HepG2 (cell line): ENCODE data around the gene NUP85. TPM values are rescaled to one million over a fixed set of nuclear protein-coding genes. Genes with fewer than 3 reads are reported as not detected.

Experiments used
- ARNTL ChIP-seq: sonication (generic); formaldehyde crosslinking; IDR thresholded peaks from 2 replicates; pipeline ENCODE4 v1.4.0; 2020; ENCODE audit warnings: mild to moderate bottlenecking, missing genetic modification reagents
- ATAD3A ChIP-seq: sonication (generic); formaldehyde crosslinking; IDR thresholded peaks from 2 replicates; pipeline ENCODE4 v1.4.0; 2020; ENCODE audit warnings: missing genetic modification reagents
- FIP1L1 ChIP-seq: fragments of 200-400 bp; formaldehyde crosslinking; IDR thresholded peaks from 2 replicates; pipeline ENCODE4 v1.6.1; 2018; ENCODE audit warnings: low read depth, mild to moderate bottlenecking, low read length, moderate library complexity, borderline replicate concordance; ENCODE audit not compliant: insufficient read depth
- HCFC1 ChIP-seq: fragments of 150-350 bp; IDR thresholded peaks from 2 replicates; pipeline ENCODE4 v1.6.1; 2014; ENCODE audit warnings: low read depth, low read length
- HOXA5 ChIP-seq: sonication (generic); formaldehyde crosslinking; IDR thresholded peaks from 2 replicates; pipeline ENCODE4 v1.4.0; 2020; ENCODE audit warnings: missing genetic modification reagents
- SSRP1 ChIP-seq: IDR thresholded peaks from 2 replicates; pipeline ENCODE4 v1.6.1; 2016; ENCODE audit warnings: control low read depth
- ZNF224 ChIP-seq: sonication (generic); formaldehyde crosslinking; IDR thresholded peaks from 2 replicates; pipeline ENCODE4 v1.5.0; 2020; ENCODE audit warnings: mild to moderate bottlenecking, missing genetic modification reagents
- ZNF235 ChIP-seq: sonication (generic); formaldehyde crosslinking; IDR thresholded peaks from 2 replicates; pipeline ENCODE4 v1.8.1; 2023; ENCODE audit warnings: mild to moderate bottlenecking, missing genetic modification reagents, borderline replicate concordance
- ZSCAN9 ChIP-seq: IDR thresholded peaks from 2 replicates; pipeline ENCODE4 v1.6.1; 2016; ENCODE audit warnings: borderline replicate concordance
- polyA plus RNA-seq, 8 experiments: library from polyadenylated mRNA; depleted of rRNA in 3 of 8; stranded (reverse) in 7 of 8; unstranded in 1 of 8; fragments of >200 nt; fragmentation: Illumina TruSeq in 4 of 8; extraction: Trizol in 4 of 8; gene quantifications; 2 replicates each; pipeline versions ENCODE4 v1.2.1 to v1.2.3, GENCODE V29; 2011 to 2016; ENCODE audit warnings: low read depth in 4 of 8, missing spikeins in 1 of 8, mixed read lengths in 1 of 8; ENCODE audit not compliant: insufficient read depth in 1 of 8
- total RNA-seq, 5 experiments: library from RNA; depleted of rRNA; stranded (reverse); fragments of >200 nt; fragmentation: Illumina TruSeq; extraction: Trizol; gene quantifications; 2 replicates each; pipeline ENCODE4 v1.2.3, GENCODE V29; 2016; ENCODE audit warnings: low read depth in 1 of 5
- TF ChIP-seq, protein P1 (sequence below): sonication (generic); formaldehyde crosslinking; IDR thresholded peaks from 2 replicates; pipeline ENCODE4 v1.4.0; 2020; ENCODE audit warnings: low read depth, missing genetic modification reagents
- TF ChIP-seq, protein P2 (sequence below): sonication (generic); formaldehyde crosslinking; IDR thresholded peaks from 2 replicates; pipeline ENCODE4 v1.4.0; 2020; ENCODE audit warnings: missing genetic modification reagents
- TF ChIP-seq, protein P3 (sequence below): sonication (generic); formaldehyde crosslinking; IDR thresholded peaks from 2 replicates; pipeline ENCODE4 v1.9.0; 2021; ENCODE audit warnings: mild to moderate bottlenecking, missing genetic modification reagents
- TF ChIP-seq, protein P4 (sequence below): IDR thresholded peaks from 2 replicates; pipeline ENCODE4 v1.6.1; 2016; ENCODE audit warnings: missing biosample characterization, missing genetic modification reagents, low read depth
- TF ChIP-seq, protein P5 (sequence below): sonication (generic); formaldehyde crosslinking; IDR thresholded peaks from 2 replicates; pipeline ENCODE4 v1.5.0; 2020; ENCODE audit warnings: missing genetic modification reagents

NUP85 gene
- total and polyA plus RNA-seq, 2 of the 13 experiments (the other 11 are each of a cell fraction or from before 2014, with no cell fraction given), result 89.1 to 124 TPM

DNA sequence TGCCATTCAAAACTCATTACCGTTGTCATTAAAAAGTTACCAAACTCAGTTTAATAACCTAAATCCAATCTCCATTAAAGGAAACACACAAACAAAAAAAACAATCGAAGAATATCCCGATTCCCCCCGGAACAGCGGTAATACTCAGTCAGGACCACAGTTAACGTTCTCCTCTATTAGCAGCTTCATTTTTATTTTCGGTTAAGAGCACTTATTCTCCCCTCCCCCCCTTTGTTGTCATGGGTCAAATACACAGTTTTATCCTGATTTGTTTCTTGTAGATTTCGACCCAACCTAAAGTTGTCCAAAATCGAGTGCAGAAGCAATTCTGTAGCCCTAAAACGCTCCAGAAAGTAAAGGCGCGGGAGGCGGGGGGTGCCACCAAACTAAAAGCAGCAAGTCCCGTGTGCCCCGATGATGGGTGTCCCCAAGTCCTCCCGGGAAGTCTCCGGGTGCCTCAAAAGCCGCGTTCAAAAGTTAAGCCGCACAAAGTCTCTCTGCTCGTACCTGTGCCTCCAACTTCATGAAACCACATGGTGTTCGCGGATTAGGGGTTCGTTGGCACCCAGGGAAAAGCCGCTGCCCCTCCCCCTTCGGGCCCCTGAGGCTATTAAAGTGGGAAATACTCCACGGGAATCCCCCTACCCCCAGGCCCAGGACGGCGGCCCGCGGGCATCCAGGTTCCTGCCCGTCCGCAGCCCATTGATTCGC is 23.7 kb upstream of the NUP85 start (continued):
- TF ChIP-seq ATAD3A (CRISPR knock-in tag) (no peak), ARNTL (0 out of 2 replicates have a peak, but pooled peaks have one; percentile 12), ZNF224 (no peak), FIP1L1 (no peak), SSRP1 (CRISPR knock-in tag) (no peak), ZSCAN9 (CRISPR knock-in tag) (no peak), HOXA5 (CRISPR knock-in tag) (no peak; the same call in 1 of the 2 replicates), HCFC1 (no peak), ZNF235 (CRISPR knock-in tag) (peak; percentile 1; the same call in 1 of the 2 replicates)
- TF ChIP-seq, protein P1, sequence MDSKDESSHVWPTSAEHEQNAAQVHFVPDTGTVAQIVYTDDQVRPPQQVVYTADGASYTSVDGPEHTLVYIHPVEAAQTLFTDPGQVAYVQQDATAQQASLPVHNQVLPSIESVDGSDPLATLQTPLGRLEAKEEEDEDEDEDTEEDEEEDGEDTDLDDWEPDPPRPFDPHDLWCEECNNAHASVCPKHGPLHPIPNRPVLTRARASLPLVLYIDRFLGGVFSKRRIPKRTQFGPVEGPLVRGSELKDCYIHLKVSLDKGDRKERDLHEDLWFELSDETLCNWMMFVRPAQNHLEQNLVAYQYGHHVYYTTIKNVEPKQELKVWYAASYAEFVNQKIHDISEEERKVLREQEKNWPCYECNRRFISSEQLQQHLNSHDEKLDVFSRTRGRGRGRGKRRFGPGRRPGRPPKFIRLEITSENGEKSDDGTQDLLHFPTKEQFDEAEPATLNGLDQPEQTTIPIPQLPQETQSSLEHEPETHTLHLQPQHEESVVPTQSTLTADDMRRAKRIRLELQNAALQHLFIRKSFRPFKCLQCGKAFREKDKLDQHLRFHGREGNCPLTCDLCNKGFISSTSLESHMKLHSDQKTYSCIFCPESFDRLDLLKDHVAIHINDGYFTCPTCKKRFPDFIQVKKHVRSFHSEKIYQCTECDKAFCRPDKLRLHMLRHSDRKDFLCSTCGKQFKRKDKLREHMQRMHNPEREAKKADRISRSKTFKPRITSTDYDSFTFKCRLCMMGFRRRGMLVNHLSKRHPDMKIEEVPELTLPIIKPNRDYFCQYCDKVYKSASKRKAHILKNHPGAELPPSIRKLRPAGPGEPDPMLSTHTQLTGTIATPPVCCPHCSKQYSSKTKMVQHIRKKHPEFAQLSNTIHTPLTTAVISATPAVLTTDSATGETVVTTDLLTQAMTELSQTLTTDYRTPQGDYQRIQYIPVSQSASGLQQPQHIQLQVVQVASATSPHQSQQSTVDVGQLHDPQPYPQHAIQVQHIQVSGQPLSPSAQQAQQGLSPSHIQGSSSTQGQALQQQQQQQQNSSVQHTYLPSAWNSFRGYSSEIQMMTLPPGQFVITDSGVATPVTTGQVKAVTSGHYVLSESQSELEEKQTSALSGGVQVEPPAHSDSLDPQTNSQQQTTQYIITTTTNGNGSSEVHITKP, result no peak
- TF ChIP-seq, protein P2, sequence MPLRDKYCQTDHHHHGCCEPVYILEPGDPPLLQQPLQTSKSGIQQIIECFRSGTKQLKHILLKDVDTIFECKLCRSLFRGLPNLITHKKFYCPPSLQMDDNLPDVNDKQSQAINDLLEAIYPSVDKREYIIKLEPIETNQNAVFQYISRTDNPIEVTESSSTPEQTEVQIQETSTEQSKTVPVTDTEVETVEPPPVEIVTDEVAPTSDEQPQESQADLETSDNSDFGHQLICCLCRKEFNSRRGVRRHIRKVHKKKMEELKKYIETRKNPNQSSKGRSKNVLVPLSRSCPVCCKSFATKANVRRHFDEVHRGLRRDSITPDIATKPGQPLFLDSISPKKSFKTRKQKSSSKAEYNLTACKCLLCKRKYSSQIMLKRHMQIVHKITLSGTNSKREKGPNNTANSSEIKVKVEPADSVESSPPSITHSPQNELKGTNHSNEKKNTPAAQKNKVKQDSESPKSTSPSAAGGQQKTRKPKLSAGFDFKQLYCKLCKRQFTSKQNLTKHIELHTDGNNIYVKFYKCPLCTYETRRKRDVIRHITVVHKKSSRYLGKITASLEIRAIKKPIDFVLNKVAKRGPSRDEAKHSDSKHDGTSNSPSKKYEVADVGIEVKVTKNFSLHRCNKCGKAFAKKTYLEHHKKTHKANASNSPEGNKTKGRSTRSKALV, result no peak
- TF ChIP-seq, protein P3, sequence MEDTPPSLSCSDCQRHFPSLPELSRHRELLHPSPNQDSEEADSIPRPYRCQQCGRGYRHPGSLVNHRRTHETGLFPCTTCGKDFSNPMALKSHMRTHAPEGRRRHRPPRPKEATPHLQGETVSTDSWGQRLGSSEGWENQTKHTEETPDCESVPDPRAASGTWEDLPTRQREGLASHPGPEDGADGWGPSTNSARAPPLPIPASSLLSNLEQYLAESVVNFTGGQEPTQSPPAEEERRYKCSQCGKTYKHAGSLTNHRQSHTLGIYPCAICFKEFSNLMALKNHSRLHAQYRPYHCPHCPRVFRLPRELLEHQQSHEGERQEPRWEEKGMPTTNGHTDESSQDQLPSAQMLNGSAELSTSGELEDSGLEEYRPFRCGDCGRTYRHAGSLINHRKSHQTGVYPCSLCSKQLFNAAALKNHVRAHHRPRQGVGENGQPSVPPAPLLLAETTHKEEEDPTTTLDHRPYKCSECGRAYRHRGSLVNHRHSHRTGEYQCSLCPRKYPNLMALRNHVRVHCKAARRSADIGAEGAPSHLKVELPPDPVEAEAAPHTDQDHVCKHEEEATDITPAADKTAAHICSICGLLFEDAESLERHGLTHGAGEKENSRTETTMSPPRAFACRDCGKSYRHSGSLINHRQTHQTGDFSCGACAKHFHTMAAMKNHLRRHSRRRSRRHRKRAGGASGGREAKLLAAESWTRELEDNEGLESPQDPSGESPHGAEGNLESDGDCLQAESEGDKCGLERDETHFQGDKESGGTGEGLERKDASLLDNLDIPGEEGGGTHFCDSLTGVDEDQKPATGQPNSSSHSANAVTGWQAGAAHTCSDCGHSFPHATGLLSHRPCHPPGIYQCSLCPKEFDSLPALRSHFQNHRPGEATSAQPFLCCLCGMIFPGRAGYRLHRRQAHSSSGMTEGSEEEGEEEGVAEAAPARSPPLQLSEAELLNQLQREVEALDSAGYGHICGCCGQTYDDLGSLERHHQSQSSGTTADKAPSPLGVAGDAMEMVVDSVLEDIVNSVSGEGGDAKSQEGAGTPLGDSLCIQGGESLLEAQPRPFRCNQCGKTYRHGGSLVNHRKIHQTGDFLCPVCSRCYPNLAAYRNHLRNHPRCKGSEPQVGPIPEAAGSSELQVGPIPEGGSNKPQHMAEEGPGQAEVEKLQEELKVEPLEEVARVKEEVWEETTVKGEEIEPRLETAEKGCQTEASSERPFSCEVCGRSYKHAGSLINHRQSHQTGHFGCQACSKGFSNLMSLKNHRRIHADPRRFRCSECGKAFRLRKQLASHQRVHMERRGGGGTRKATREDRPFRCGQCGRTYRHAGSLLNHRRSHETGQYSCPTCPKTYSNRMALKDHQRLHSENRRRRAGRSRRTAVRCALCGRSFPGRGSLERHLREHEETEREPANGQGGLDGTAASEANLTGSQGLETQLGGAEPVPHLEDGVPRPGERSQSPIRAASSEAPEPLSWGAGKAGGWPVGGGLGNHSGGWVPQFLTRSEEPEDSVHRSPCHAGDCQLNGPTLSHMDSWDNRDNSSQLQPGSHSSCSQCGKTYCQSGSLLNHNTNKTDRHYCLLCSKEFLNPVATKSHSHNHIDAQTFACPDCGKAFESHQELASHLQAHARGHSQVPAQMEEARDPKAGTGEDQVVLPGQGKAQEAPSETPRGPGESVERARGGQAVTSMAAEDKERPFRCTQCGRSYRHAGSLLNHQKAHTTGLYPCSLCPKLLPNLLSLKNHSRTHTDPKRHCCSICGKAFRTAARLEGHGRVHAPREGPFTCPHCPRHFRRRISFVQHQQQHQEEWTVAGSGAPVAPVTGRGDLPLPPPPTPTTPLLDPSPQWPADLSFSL (CRISPR knock-in tag), result no peak
- TF ChIP-seq, protein P4, sequence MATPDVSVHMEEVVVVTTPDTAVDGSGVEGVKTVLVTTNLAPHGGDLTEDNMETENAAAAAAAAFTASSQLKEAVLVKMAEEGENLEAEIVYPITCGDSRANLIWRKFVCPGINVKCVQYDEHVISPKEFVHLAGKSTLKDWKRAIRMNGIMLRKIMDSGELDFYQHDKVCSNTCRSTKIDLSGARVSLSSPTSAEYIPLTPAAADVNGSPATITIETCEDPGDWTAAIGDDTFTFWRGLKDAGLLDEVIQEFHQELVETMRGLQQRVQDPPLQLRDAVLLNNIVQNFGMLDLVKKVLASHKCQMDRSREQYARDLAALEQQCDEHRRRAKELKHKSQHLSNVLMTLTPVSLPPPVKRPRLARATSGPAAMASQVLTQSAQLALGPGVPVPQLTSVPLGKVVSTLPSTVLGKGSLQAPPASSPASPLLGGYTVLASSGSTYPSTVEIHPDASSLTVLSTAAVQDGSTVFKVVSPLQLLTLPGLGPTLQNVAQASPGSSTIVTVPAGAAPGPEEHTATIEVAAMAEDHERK, result no peak
- TF ChIP-seq, protein P5, sequence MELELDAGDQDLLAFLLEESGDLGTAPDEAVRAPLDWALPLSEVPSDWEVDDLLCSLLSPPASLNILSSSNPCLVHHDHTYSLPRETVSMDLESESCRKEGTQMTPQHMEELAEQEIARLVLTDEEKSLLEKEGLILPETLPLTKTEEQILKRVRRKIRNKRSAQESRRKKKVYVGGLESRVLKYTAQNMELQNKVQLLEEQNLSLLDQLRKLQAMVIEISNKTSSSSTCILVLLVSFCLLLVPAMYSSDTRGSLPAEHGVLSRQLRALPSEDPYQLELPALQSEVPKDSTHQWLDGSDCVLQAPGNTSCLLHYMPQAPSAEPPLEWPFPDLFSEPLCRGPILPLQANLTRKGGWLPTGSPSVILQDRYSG (CRISPR knock-in tag), result no peak
